ENCODE data around the gene SPRTN.
"Not testable (repeated sequence)": the region's sequence is repeated elsewhere in the genome, so short reads cannot be mapped to it uniquely, and the experiment has no call there.

Gene SPRTN

DNA sequence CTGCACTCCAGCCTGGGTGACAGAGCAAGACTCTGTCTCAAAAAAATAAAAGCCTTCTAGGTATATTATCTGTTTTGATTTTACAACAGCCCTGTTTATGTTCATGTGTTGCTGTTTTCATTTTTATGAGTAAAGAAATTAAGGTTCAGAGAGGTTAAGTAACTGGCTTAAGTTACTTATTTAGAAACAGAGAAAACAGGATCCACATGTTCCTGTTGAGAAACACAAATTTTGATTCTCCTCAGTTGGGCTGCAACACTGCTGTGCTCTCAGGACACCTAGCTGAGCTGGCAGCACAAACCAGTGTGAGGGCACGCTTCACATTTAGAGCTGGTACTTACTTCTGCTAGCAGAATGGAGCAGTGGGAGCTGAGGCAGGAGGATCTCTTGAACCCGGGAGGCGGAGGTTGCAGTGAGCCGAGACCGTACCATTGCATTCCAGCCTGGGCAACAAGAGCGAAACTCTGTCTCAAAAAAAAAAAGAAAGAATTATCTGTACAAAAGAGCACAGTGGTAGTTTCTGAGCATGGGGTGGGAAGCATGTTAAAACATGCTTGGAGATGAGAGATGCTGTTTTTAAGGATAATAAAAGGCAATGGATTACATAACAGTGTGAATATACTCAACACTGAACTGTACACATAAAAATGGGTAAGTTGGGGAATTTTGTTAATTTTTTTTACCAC, 2.4 kb downstream of the SPRTN start:
- no peak for DNase-seq (ENCODE audit: extremely low spot score)
- TF ChIP-seq, protein P1, sequence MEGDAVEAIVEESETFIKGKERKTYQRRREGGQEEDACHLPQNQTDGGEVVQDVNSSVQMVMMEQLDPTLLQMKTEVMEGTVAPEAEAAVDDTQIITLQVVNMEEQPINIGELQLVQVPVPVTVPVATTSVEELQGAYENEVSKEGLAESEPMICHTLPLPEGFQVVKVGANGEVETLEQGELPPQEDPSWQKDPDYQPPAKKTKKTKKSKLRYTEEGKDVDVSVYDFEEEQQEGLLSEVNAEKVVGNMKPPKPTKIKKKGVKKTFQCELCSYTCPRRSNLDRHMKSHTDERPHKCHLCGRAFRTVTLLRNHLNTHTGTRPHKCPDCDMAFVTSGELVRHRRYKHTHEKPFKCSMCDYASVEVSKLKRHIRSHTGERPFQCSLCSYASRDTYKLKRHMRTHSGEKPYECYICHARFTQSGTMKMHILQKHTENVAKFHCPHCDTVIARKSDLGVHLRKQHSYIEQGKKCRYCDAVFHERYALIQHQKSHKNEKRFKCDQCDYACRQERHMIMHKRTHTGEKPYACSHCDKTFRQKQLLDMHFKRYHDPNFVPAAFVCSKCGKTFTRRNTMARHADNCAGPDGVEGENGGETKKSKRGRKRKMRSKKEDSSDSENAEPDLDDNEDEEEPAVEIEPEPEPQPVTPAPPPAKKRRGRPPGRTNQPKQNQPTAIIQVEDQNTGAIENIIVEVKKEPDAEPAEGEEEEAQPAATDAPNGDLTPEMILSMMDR (IDR thresholded peaks at IDR 0.05; ENCODE audit: control extremely low read depth, extremely low read depth, low read depth, missing control alignments), result no peak
- ChIA-PET POLR2A (no interaction called here), CTCF (interaction anchor here (1.3 kb wide), 1 partner anchor 17 kb away, joined by 7 read pairs; no protein-coding TSS in a partner anchor)

DNA sequence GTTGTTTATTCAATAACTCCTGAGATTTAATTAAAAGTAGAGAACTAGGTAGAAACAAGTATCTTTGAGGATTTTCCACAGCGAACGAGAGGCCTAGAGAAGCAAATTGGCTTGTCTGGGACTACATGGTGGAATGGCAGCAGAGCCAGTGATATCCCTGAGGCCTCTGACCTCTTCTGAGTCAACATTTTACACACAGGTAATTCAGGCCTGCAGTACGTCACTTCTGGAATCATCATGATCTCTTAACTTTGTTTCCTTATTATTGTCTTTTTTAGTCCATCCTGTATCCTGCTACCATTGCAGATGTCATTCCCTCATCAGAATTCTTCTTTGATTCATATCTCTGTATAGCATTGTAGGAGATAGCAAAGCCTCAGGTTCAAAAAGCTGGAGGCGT, 9.9 kb downstream of the SPRTN start:
- no peak for DNase-seq (ENCODE audit: extremely low spot score)
- TF ChIP-seq, protein P1 (IDR thresholded peaks at IDR 0.05; ENCODE audit: control extremely low read depth, extremely low read depth, low read depth, missing control alignments), result no peak
- ChIA-PET POLR2A (no interaction called here), CTCF (interaction anchor here (1.1 to 2.2 kb wide), 2 partner anchors 10 kb away, joined by 4 to 13 read pairs; partner anchors contain the start of genes EXOC8 and SPRTN)

DNA sequence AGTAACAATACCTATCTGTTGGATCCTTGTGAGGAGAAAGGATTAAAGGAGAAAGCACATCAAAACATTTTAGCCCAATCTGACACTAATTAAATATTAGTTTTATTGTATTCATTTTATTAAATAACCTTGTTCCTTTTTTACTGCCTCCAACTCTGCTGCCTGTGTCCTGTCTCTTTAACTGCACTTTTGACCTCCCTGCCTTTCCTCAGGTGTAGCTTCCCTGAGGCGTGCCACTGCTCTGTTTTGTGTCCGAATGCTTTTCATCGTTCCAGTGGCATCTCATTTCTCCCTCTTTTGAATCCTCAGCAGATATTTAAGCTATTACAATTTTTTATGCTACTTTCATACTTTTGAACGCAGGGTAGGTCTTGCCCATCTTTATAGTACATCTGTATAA, 10.3 kb downstream of the SPRTN start:
- TF ChIP-seq, protein P1 (IDR thresholded peaks at IDR 0.05; ENCODE audit: control extremely low read depth, extremely low read depth, low read depth, missing control alignments), result no peak
- DNase-seq (ENCODE audit: extremely low spot score), result no peak
- ChIA-PET CTCF (interaction anchor here (1.1 to 2.2 kb wide), 3 partner anchors 9 to 242 kb away, joined by 4 to 13 read pairs (median 4); partner anchors contain the start of genes EXOC8 and SPRTN), POLR2A (no interaction called here)

DNA sequence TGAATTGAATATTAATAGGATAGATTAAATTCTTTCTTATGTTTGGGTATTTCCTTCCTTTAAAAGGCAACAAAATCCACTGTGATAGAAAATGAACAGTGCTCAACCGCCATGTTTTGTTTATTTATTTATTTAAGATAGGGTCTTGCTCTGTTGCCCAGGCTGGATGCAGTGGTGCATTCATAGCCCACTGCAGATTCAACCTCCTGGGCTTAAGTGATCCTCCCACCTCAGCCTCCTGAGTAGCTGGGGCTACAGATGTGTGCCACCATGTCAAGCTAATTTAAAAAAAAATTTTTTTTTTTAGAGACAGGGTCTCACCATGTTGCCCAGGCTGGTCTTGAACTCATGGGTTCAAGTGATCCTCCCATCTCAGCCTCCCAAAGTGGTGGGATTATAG, 10.8 kb downstream of the SPRTN start:
- DNase-seq (ENCODE audit: extremely low spot score); POLR2A ChIA-PET: not testable (repeated sequence)
- CTCF ChIA-PET, result interaction anchor here (1.1 to 2.2 kb wide), 4 partner anchors 9 to 241 kb away, joined by 3 to 13 read pairs (median 4); partner anchors contain the start of genes EXOC8 and SPRTN

DNA sequence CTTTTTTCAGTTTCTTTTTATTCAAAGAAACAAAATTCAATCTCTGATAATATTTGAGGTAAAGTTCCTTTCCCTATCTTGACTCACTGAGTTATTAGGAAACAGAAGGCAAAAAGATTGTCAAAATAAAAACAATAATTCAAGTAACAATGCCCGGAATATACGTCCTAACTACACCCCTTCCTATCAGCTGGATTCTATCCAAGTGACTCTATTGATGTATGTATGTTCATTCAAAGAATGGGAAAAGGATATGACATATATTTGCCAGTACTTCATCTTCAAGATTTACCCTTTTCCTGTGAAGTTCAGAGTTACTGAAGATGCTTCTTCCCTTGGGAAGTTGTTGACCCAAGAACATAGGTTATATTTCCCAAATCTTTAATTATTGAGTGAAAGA, 13.7 kb downstream of the SPRTN start:
- ChIA-PET POLR2A (no interaction called here), CTCF (interaction anchor here (0.8 to 2.2 kb wide), 4 partner anchors 11 to 251 kb away, joined by 3 to 7 read pairs (median 5); partner anchors contain the start of genes EXOC8 and SPRTN)
- TF ChIP-seq, protein P1 (IDR thresholded peaks at IDR 0.05; ENCODE audit: control extremely low read depth, extremely low read depth, low read depth, missing control alignments), result no peak
- no peak for DNase-seq (ENCODE audit: extremely low spot score)

DNA sequence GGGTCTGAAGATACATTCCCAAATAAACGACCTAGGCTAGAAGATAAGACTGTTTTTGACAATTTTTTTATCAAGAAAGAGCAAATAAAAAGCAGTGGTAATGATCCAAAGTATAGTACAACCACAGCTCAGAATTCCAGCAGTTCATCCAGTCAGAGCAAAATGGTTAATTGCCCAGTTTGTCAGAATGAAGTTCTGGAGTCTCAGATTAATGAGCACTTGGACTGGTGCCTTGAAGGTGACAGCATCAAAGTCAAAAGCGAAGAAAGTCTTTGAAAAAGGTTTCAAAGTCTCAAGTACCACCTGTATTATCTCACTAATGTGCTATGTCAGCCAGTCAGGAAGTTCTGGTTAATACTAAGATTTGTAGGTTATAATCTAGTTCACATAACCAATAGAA, 15.0 kb downstream of the SPRTN start:
- POLR2A ChIA-PET, result no interaction called here
- no peak for DNase-seq (ENCODE audit: extremely low spot score)
- TF ChIP-seq, protein P1 (IDR thresholded peaks at IDR 0.05; ENCODE audit: control extremely low read depth, extremely low read depth, low read depth, missing control alignments), result no peak
- CTCF ChIA-PET, result no interaction called here

DNA sequence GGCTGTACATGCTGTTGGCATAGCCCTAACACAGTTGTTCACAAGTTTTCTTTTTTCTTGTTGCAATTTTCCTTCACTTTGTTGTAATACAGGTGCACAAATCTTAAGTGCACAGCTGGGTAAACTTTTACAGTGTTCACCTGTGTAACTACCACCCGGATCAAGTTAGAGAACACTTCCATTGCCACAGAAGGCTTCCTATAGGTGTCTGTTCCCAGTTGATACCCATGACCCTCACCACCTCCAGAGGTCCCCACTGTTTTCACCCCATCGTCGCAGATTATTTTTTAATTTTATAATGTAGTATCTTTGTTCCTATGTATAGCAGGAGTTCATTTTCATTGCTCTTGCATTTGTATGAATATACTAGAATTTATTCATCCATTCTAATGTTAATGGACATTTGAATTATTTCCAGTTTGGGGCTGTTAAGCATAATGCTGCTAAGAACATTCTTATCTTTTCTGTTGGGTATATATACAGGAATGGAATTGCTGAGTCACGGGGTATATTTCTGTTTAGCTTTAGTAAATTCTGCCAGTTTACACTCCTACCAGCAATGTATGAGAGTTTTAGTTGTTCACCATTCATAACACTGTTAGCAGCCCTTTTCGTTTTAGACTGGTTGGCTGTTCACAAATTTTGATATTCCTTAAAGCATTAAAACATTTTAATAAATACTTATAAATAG, 16.4 kb downstream of the SPRTN start:
- no peak for DNase-seq (ENCODE audit: extremely low spot score)
- TF ChIP-seq, protein P1 (IDR thresholded peaks at IDR 0.05; ENCODE audit: control extremely low read depth, extremely low read depth, low read depth, missing control alignments), result no peak
- POLR2A ChIA-PET, result no interaction called here
- CTCF ChIA-PET, result interaction anchor here (0.9 to 1.2 kb wide), 4 partner anchors 9 to 251 kb away, joined by 3 to 7 read pairs (median 3); no protein-coding TSS in a partner anchor

Data from GM10248 (cell line).